K562 (cell line): ENCODE measurements around the gene POLD2. TPM values are rescaled to one million over a fixed set of nuclear protein-coding genes. Genes with fewer than 3 reads are reported as not detected.

ENCODE experiments used
- COPS2 ChIP-seq: fragments of 450-650 bp; conservative IDR thresholded peaks from 2 replicates; pipeline ENCODE4 v1.6.1; 2016; ENCODE audit warnings: mild to moderate bottlenecking, moderate library complexity
- EGR1 ChIP-seq: fragments of 450-650 bp; conservative IDR thresholded peaks from 2 replicates; pipeline ENCODE4 v1.6.1; 2017; ENCODE audit warnings: mild to moderate bottlenecking
- HIVEP1 ChIP-seq: fragments of 250-450 bp; sonication (Bioruptor Pico); IDR thresholded peaks from 2 replicates; pipeline ENCODE4 v1.4.0; 2020; ENCODE audit warnings: mild to moderate bottlenecking
- KHSRP ChIP-seq: fragments of 450-650 bp; IDR thresholded peaks from 2 replicates; pipeline ENCODE4 v1.6.1; 2017
- MCM3 ChIP-seq: fragments of 450-650 bp; IDR thresholded peaks from 2 replicates; pipeline ENCODE4 v1.6.1; 2016
- RBBP5 ChIP-seq: fragments of 200-600 bp; sonication (generic); IDR thresholded peaks from 2 replicates; pipeline ENCODE4 v1.6.1; 2012; ENCODE audit warnings: borderline replicate concordance, mild to moderate bottlenecking, low read length, control low read depth, inconsistent platforms; ENCODE audit not compliant: insufficient read depth, poor library complexity, severe bottlenecking
- RFX1 ChIP-seq: fragments of 450-650 bp; IDR thresholded peaks from 2 replicates; pipeline ENCODE4 v1.6.1; 2016; ENCODE audit warnings: mild to moderate bottlenecking, moderate library complexity
- ZEB2 ChIP-seq: fragments of 450-650 bp; IDR thresholded peaks from 2 replicates; pipeline ENCODE4 v1.6.1; 2016
- ZNF3 ChIP-seq: fragments of 250-450 bp; sonication (Bioruptor Pico); IDR thresholded peaks from 2 replicates; pipeline ENCODE4 v1.5.0; 2021; ENCODE audit warnings: mild to moderate bottlenecking, moderate library complexity
- polyA plus RNA-seq, 8 experiments: library from polyadenylated mRNA; depleted of rRNA in 4 of 8; stranded (reverse) in 5 of 8; unstranded in 3 of 8; fragments of >200 nt; fragmentation: Nextera tagmentation in 2 of 8; fragmentation: Illumina TruSeq in 1 of 8; extraction: Ambion mirVana in 2 of 8; extraction: Trizol in 1 of 8; gene quantifications; 2 replicates each; pipeline versions ENCODE4 v1.2.1 to v1.2.3, GENCODE V29; 2011 to 2014; ENCODE audit warnings: inconsistent platforms in 1 of 8, missing spikeins in 1 of 8
- total RNA-seq, 7 experiments: library from RNA; depleted of rRNA in 6 of 7; stranded (reverse); fragments of >200 nt in 6 of 7; fragmentation: Illumina TruSeq in 2 of 7; extraction: Trizol in 2 of 7; gene quantifications; 2 replicates each; pipeline versions ENCODE4 v1.2.1 to v1.2.3, GENCODE V29; 2011 to 2021; ENCODE audit warnings: low replicate concordance in 1 of 7
- TF ChIP-seq, protein P1 (sequence below): fragments of 150-350 bp; IDR thresholded peaks from 2 replicates; pipeline ENCODE4 v1.6.1; 2014; ENCODE audit warnings: low read depth, mild to moderate bottlenecking, low read length, borderline replicate concordance
- TF ChIP-seq, protein P2 (sequence below): fragments of 250-450 bp; sonication (Bioruptor Pico); IDR thresholded peaks from 2 replicates; pipeline ENCODE4 v1.8.0; 2022; ENCODE audit warnings: inconsistent platforms, mild to moderate bottlenecking, moderate library complexity, borderline replicate concordance
- TF ChIP-seq, protein P3 (sequence below): IDR thresholded peaks from 2 replicates; pipeline ENCODE4 v1.6.1; 2016; ENCODE audit warnings: missing genetic modification characterization, missing compliant biosample characterization
- TF ChIP-seq, protein P4 (sequence below): IDR thresholded peaks from 2 replicates; pipeline ENCODE4 v1.6.1; 2011; ENCODE audit warnings: borderline replicate concordance, low read depth, mild to moderate bottlenecking, moderate library complexity, low read length; ENCODE audit not compliant: insufficient read depth, poor library complexity, severe bottlenecking
- TF ChIP-seq, protein P5 (sequence below): fragments of 450-650 bp; IDR thresholded peaks from 2 replicates; pipeline ENCODE4 v1.6.1; 2018; ENCODE audit warnings: mild to moderate bottlenecking, low read depth; ENCODE audit not compliant: partially characterized antibody
- TF ChIP-seq, protein P6 (sequence below): fragments of 450-650 bp; IDR thresholded peaks from 2 replicates; pipeline ENCODE4 v1.7.1; 2018; ENCODE audit warnings: mild to moderate bottlenecking, low read depth; ENCODE audit not compliant: partially characterized antibody

The POLD2 gene
- total and polyA plus RNA-seq, 9 of the 15 experiments (the other 6 are each of a cell fraction or from before 2014, with no cell fraction given), result 29.7 to 259 (median 225) TPM

DNA sequence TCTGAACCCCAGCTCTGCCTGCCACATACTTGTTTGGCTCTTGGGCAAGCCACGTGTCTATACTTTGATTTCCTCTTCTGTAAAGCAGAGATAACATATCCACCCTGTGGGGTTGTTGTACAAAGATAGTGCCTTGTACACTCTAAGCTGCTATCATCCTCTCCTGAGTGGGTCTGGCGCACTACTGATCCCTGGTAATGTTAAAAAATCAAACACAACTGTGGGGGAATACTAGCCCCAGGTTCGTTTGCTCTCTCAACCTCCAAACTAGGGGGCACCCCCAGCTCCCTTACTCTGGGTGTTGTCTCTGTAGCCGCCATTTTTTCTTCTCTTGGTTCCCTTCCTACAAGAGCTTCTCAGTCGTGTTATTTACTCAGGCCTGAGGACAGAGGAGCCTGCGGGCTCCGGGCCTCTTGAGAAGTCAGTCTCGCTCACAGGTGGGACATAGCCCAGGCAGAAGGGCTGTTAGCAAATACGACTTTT lies 42.0 kb downstream of the POLD2 start (continued):
- TF ChIP-seq, protein P1, sequence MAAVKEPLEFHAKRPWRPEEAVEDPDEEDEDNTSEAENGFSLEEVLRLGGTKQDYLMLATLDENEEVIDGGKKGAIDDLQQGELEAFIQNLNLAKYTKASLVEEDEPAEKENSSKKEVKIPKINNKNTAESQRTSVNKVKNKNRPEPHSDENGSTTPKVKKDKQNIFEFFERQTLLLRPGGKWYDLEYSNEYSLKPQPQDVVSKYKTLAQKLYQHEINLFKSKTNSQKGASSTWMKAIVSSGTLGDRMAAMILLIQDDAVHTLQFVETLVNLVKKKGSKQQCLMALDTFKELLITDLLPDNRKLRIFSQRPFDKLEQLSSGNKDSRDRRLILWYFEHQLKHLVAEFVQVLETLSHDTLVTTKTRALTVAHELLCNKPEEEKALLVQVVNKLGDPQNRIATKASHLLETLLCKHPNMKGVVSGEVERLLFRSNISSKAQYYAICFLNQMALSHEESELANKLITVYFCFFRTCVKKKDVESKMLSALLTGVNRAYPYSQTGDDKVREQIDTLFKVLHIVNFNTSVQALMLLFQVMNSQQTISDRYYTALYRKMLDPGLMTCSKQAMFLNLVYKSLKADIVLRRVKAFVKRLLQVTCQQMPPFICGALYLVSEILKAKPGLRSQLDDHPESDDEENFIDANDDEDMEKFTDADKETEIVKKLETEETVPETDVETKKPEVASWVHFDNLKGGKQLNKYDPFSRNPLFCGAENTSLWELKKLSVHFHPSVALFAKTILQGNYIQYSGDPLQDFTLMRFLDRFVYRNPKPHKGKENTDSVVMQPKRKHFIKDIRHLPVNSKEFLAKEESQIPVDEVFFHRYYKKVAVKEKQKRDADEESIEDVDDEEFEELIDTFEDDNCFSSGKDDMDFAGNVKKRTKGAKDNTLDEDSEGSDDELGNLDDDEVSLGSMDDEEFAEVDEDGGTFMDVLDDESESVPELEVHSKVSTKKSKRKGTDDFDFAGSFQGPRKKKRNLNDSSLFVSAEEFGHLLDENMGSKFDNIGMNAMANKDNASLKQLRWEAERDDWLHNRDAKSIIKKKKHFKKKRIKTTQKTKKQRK, result no peak
- TF ChIP-seq, protein P2, sequence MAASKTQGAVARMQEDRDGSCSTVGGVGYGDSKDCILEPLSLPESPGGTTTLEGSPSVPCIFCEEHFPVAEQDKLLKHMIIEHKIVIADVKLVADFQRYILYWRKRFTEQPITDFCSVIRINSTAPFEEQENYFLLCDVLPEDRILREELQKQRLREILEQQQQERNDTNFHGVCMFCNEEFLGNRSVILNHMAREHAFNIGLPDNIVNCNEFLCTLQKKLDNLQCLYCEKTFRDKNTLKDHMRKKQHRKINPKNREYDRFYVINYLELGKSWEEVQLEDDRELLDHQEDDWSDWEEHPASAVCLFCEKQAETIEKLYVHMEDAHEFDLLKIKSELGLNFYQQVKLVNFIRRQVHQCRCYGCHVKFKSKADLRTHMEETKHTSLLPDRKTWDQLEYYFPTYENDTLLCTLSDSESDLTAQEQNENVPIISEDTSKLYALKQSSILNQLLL (CRISPR knock-in tag), result no peak
- TF ChIP-seq MCM3 (no peak), COPS2 (no peak), KHSRP (peak; percentile 60; the same call in 1 of the 2 replicates), ZEB2 (no peak), ZNF3 (CRISPR knock-in tag) (no peak), HIVEP1 (CRISPR knock-in tag) (no peak), RFX1 (no peak), EGR1 (no peak), RBBP5 (no peak)
- TF ChIP-seq, protein P3, sequence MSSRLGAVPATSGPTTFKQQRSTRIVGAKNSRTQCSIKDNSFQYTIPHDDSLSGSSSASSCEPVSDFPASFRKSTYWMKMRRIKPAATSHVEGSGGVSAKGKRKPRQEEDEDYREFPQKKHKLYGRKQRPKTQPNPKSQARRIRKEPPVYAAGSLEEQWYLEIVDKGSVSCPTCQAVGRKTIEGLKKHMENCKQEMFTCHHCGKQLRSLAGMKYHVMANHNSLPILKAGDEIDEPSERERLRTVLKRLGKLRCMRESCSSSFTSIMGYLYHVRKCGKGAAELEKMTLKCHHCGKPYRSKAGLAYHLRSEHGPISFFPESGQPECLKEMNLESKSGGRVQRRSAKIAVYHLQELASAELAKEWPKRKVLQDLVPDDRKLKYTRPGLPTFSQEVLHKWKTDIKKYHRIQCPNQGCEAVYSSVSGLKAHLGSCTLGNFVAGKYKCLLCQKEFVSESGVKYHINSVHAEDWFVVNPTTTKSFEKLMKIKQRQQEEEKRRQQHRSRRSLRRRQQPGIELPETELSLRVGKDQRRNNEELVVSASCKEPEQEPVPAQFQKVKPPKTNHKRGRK (tag), result no peak
- TF ChIP-seq, protein P4, sequence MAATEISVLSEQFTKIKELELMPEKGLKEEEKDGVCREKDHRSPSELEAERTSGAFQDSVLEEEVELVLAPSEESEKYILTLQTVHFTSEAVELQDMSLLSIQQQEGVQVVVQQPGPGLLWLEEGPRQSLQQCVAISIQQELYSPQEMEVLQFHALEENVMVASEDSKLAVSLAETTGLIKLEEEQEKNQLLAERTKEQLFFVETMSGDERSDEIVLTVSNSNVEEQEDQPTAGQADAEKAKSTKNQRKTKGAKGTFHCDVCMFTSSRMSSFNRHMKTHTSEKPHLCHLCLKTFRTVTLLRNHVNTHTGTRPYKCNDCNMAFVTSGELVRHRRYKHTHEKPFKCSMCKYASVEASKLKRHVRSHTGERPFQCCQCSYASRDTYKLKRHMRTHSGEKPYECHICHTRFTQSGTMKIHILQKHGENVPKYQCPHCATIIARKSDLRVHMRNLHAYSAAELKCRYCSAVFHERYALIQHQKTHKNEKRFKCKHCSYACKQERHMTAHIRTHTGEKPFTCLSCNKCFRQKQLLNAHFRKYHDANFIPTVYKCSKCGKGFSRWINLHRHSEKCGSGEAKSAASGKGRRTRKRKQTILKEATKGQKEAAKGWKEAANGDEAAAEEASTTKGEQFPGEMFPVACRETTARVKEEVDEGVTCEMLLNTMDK, result no peak
- TF ChIP-seq, protein P5, sequence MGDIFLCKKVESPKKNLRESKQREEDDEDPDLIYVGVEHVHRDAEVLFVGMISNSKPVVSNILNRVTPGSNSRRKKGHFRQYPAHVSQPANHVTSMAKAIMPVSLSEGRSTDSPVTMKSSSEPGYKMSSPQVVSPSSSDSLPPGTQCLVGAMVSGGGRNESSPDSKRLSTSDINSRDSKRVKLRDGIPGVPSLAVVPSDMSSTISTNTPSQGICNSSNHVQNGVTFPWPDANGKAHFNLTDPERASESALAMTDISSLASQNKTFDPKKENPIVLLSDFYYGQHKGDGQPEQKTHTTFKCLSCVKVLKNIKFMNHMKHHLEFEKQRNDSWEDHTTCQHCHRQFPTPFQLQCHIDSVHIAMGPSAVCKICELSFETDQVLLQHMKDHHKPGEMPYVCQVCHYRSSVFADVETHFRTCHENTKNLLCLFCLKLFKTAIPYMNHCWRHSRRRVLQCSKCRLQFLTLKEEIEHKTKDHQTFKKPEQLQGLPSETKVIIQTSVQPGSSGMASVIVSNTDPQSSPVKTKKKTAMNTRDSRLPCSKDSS, result no peak
- TF ChIP-seq, protein P6, sequence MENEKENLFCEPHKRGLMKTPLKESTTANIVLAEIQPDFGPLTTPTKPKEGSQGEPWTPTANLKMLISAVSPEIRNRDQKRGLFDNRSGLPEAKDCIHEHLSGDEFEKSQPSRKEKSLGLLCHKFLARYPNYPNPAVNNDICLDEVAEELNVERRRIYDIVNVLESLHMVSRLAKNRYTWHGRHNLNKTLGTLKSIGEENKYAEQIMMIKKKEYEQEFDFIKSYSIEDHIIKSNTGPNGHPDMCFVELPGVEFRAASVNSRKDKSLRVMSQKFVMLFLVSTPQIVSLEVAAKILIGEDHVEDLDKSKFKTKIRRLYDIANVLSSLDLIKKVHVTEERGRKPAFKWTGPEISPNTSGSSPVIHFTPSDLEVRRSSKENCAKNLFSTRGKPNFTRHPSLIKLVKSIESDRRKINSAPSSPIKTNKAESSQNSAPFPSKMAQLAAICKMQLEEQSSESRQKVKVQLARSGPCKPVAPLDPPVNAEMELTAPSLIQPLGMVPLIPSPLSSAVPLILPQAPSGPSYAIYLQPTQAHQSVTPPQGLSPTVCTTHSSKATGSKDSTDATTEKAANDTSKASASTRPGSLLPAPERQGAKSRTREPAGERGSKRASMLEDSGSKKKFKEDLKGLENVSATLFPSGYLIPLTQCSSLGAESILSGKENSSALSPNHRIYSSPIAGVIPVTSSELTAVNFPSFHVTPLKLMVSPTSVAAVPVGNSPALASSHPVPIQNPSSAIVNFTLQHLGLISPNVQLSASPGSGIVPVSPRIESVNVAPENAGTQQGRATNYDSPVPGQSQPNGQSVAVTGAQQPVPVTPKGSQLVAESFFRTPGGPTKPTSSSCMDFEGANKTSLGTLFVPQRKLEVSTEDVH, result no peak
